DOHH2 (cell line): ENCODE measurements around the gene HMGN4.

Experiments used
- H3F3A ChIP-seq: fragments of 200-600 bp; sonication (generic), shearing (Covaris generic); 2 replicates; pipeline ENCODE4 v1.6.0; 2016; ENCODE audit warnings: antibody characterized with exemption, mild to moderate bottlenecking; ENCODE audit not compliant: control insufficient read depth, insufficient read depth
- H3K27ac ChIP-seq: fragments of 200-600 bp; sonication (generic); 2 replicates; pipeline ENCODE4 v1.5.1; 2014; ENCODE audit warnings: low read depth, mild to moderate bottlenecking, low read length, moderate library complexity
- H3K27me3 ChIP-seq: fragments of 200-600 bp; sonication (generic); 2 replicates; pipeline ENCODE4 v1.6.1; 2014; ENCODE audit warnings: mild to moderate bottlenecking, low read length, mixed read lengths; ENCODE audit not compliant: control insufficient read depth
- H3K36me3 ChIP-seq: fragments of 200-600 bp; sonication (generic); 2 replicates; pipeline ENCODE4 v1.6.1; 2014; ENCODE audit warnings: mild to moderate bottlenecking, low read length, moderate library complexity, mixed read lengths; ENCODE audit not compliant: control insufficient read depth
- H3K4me1 ChIP-seq: fragments of 200-600 bp; sonication (generic); 2 replicates; pipeline ENCODE4 v1.6.1; 2014; ENCODE audit warnings: mild to moderate bottlenecking, low read length, mixed read lengths; ENCODE audit not compliant: control insufficient read depth
- H3K4me2 ChIP-seq: fragments of 200-600 bp; sonication (generic); 2 replicates; pipeline ENCODE4 v1.6.0; 2014; ENCODE audit warnings: mild to moderate bottlenecking, low read length, moderate library complexity
- H3K4me3 ChIP-seq: fragments of 200-600 bp; sonication (generic); 2 replicates; pipeline ENCODE4 v1.5.1; 2014; ENCODE audit warnings: mild to moderate bottlenecking, low read length, mixed read lengths
- H3K79me2 ChIP-seq: fragments of 200-600 bp; sonication (generic); 2 replicates; pipeline ENCODE4 v1.6.1; 2014; ENCODE audit warnings: mild to moderate bottlenecking, low read length, mixed read lengths; ENCODE audit not compliant: control insufficient read depth
- H3K9me2 ChIP-seq: fragments of 200-600 bp; sonication (generic); replicated peaks from 2 replicates; pipeline ENCODE4 v1.6.1; 2014; ENCODE audit warnings: mild to moderate bottlenecking, low read length, mixed read lengths; ENCODE audit not compliant: control insufficient read depth
- H3K9me3 ChIP-seq: fragments of 200-600 bp; sonication (generic); 2 replicates; pipeline ENCODE4 v1.6.1; 2014; ENCODE audit warnings: antibody characterized with exemption, low read length, mixed read lengths; ENCODE audit not compliant: control insufficient read depth, insufficient read depth
- H4K20me1 ChIP-seq: fragments of 200-600 bp; sonication (generic); 2 replicates; pipeline ENCODE4 v1.6.0; 2014; ENCODE audit warnings: low read depth, mild to moderate bottlenecking, antibody characterized with exemption, low read length, moderate library complexity; ENCODE audit not compliant: control insufficient read depth, insufficient read depth
- EZH2phosphoT487 ChIP-seq: fragments of 200-600 bp; sonication (generic); IDR thresholded peaks from 2 replicates; pipeline ENCODE4 v1.6.1; 2017; ENCODE audit warnings: borderline replicate concordance, mild to moderate bottlenecking, antibody characterized with exemption, low read length, moderate library complexity, mixed read lengths
- TF ChIP-seq, protein P1 (sequence below): fragments of 200-600 bp; sonication (generic); IDR thresholded peaks from one replicate; pipeline ENCODE4 v1.5.1; 2014; ENCODE audit warnings: antibody characterized with exemption, mild to moderate bottlenecking, low read depth, low read length; ENCODE audit not compliant: poor library complexity, severe bottlenecking

The HMGN4 gene

DNA sequence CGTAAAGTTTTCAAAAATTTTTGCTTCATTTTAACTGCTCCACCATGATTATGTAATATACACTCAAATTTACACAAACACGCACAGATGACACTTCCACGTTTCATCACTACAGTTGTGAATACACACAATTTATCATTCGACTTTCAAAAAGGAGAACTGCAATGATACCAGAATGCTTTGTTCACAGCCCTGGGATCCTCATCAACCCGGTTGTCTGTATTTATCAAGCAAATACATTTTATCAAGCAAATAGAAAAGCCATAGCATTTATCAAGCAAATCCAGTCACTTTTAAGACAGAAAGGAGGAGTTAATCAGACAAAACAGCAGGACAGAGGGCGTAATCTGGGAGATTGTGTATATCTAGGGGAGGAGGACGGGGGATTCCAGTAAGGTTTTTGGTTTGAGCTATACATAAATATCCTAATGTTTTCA is 38.3 kb downstream of the HMGN4 start:
- Histone ChIP-seq H3K4me1 (peaks cover 27% of the 10 kb centered on the region), H3K27me3 (0 out of 2 replicates have a peak, but pooled peaks cover 3% of the 10 kb centered on the region), H3K4me2 (peak overlapping the region; percentile 78), H4K20me1 (no peaks in the 10 kb centered on the region), H3K4me3 (peak overlapping the region; percentile 71), H3K79me2 (no peaks in the 10 kb centered on the region), H3K9me3 (peaks cover 9% of the 10 kb centered on the region), H3F3A (no peaks in the 10 kb centered on the region), H3K27ac (no peak overlapping the region), H3K9me2 (no peaks in the 10 kb centered on the region), H3K36me3 (no peaks in the 10 kb centered on the region)
- TF ChIP-seq, protein P1, sequence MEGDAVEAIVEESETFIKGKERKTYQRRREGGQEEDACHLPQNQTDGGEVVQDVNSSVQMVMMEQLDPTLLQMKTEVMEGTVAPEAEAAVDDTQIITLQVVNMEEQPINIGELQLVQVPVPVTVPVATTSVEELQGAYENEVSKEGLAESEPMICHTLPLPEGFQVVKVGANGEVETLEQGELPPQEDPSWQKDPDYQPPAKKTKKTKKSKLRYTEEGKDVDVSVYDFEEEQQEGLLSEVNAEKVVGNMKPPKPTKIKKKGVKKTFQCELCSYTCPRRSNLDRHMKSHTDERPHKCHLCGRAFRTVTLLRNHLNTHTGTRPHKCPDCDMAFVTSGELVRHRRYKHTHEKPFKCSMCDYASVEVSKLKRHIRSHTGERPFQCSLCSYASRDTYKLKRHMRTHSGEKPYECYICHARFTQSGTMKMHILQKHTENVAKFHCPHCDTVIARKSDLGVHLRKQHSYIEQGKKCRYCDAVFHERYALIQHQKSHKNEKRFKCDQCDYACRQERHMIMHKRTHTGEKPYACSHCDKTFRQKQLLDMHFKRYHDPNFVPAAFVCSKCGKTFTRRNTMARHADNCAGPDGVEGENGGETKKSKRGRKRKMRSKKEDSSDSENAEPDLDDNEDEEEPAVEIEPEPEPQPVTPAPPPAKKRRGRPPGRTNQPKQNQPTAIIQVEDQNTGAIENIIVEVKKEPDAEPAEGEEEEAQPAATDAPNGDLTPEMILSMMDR = no peak
- TF ChIP-seq EZH2phosphoT487 = no peak

DNA sequence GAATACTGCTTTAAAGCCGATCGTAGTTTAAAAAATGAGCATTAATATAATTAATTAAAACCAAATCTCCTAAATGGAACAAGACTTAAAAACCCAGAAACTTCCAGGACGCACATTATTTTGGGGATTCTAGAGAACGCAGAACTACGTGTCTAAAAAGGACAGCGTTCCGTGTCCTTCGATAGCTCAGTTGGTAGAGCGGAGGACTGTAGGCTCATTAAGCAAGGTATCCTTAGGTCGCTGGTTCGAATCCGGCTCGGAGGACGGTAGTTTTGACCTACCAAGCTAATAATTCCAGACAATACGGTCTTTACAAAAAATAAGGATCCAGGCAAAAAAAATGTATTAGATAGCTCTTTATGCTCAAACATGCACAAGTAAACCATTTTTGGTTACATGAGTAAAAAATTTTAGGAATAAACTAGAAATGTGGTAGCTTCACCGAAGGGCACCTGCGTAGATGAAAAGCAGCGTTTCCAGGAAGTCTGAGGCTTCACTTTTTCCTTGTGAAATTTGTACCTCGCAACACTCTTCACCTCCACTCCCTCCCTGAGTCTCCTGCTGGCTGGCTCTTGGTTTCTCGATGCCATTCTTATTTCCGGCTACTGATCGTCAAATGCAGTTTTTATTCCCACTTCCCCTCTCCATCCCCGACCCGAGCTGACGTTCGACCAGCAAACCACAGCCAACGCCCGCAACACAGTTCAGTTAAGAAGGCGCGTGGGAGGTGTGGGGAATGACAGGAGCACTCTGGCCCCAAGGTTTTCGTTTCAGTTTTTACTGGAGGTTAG is 39.0 kb downstream of the HMGN4 start:
- H3K27me3 ChIP-seq = 0 out of 2 replicates have a peak, but pooled peaks cover 6% of the 10 kb centered on the region
- peaks cover 9% of the 10 kb centered on the region for H3K9me3 ChIP-seq
- H3K27ac ChIP-seq = no peak overlapping the region
- H3K4me3 ChIP-seq = peak overlapping the region; percentile 71
- H4K20me1 ChIP-seq = no peaks in the 10 kb centered on the region
- no peaks in the 10 kb centered on the region for H3K36me3 ChIP-seq
- no peaks in the 10 kb centered on the region for H3K79me2 ChIP-seq
- no peaks in the 10 kb centered on the region for H3F3A ChIP-seq
- peak overlapping the region; percentile 78 for H3K4me2 ChIP-seq
- H3K4me1 ChIP-seq = peaks cover 20% of the 10 kb centered on the region
- TF ChIP-seq, protein P1 = no peak
- TF ChIP-seq EZH2phosphoT487 = 0 out of 2 replicates have a peak, but pooled peaks have one; percentile 49
- no peaks in the 10 kb centered on the region for H3K9me2 ChIP-seq

DNA sequence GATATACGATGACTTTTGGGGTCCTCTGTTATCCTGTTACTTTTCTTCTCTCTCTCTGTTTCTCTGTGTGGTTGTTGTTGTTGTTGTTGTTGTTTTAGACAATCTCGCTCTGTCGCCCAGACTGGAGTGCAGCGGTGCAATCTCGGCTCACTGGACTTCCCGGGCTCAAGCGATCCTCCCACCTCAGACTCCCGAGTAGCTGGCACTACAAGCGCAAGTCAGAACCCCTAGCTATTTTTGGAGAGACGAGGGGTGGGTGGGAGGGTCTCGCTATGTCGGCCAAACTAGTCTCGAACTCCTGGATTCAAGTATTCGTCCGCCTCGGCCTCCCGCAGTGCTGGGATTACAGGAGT is 39.5 kb downstream of the HMGN4 start:
- Histone ChIP-seq H3K27ac (no peak overlapping the region), H3F3A (no peaks in the 10 kb centered on the region), H3K27me3 (0 out of 2 replicates have a peak, but pooled peaks cover 6% of the 10 kb centered on the region), H3K9me3 (peaks cover 9% of the 10 kb centered on the region), H3K36me3 (no peaks in the 10 kb centered on the region), H3K9me2 (no peaks in the 10 kb centered on the region), H3K4me3 (peak overlapping the region; percentile 71), H3K79me2 (no peaks in the 10 kb centered on the region), H3K4me1 (peaks cover 17% of the 10 kb centered on the region), H4K20me1 (no peaks in the 10 kb centered on the region), H3K4me2 (peak overlapping the region; percentile 78)
- TF ChIP-seq EZH2phosphoT487 = no peak
- TF ChIP-seq, protein P1 = no peak
